HG02938 (cell line): ENCODE measurements around the gene KRT15.

Experiments used
- ATAC-seq: cut with Tn5 transposase; IDR thresholded peaks from one replicate; pipeline ENCODE4 v1.9.1; 2021; ENCODE audit warnings: mild to moderate bottlenecking, moderate library complexity; ENCODE audit not compliant: unreplicated experiment

KRT15 gene

GRCh38 chr17:41527063-41528023 is 8.7 kb upstream of the KRT15 start:
- ATAC-seq, result no peak

GRCh38 chr17:41524261-41524660 is 5.6 kb upstream of the KRT15 start:
- no peak for ATAC-seq

GRCh38 chr17:41523787-41524186 is 5.1 kb upstream of the KRT15 start:
- ATAC-seq, result no peak

- no peak for ATAC-seq
Observed at GRCh38 chr17:41523225-41523593, 4.5 kb upstream of the KRT15 start.

GRCh38 chr17:41522301-41523224 is 3.9 kb upstream of the KRT15 start:
- no peak for ATAC-seq

- ATAC-seq, result no peak
Observed at GRCh38 chr17:41521574-41522261, 3.0 kb upstream of the KRT15 start.

GRCh38 chr17:41520821-41521521 is 2.3 kb upstream of the KRT15 start:
- ATAC-seq, result no peak

GRCh38 chr17:41519501-41520224 is 973 bp upstream of the KRT15 start:
- ATAC-seq, result no peak

GRCh38 chr17:41518031-41518430 is 659 bp downstream of the KRT15 start:
- ATAC-seq, result no peak

- no peak for ATAC-seq
Observed at GRCh38 chr17:41516830-41517283, 1.8 kb downstream of the KRT15 start.

GRCh38 chr17:41516147-41516829 is 2.4 kb downstream of the KRT15 start:
- no peak for ATAC-seq

- no peak for ATAC-seq
Observed at GRCh38 chr17:41513168-41513547, 5.5 kb downstream of the KRT15 start.

GRCh38 chr17:41512546-41513167 is 6.0 kb downstream of the KRT15 start:
- no peak for ATAC-seq

- no peak for ATAC-seq
Observed at GRCh38 chr17:41511716-41512115, 7.0 kb downstream of the KRT15 start.

GRCh38 chr17:41511116-41511515 is 7.6 kb downstream of the KRT15 start:
- ATAC-seq, result no peak

- ATAC-seq, result no peak
Observed at GRCh38 chr17:41510251-41511065, 8.2 kb downstream of the KRT15 start.

- ATAC-seq, result no peak
Observed at GRCh38 chr17:41507315-41507880, 11.3 kb downstream of the KRT15 start.
